Panc1 (cell line): ENCODE data around the gene PSMB10. TPM values are rescaled to one million over a fixed set of nuclear protein-coding genes. Genes with fewer than 3 reads are reported as not detected.

Experiments
- ATAC-seq: fragments of 200-7000 bp; cut with Tn5 transposase; 2 replicates; pipeline ENCODE4 v1.9.1; 2020; ENCODE audit warnings: mild to moderate bottlenecking, moderate library complexity
- BruUV-seq: library from RNA; stranded (reverse); fragments of 400-500 nt; replicated peaks from 2 replicates; lab custom pipeline; 2021; lab: Mats Ljungman, UMichigan
- CTCF ChIA-PET: fragments of 300-600 bp; sonication (Branson Sonifier 250); formaldehyde crosslinking; loops from one replicate; lab custom pipeline; 2022; ENCODE audit warnings: antibody characterized with exemption; lab: Charles Lee
- POLR2A ChIA-PET: fragments of 300-600 bp; sonication (Branson Sonifier 250); formaldehyde crosslinking; loops from one replicate; lab custom pipeline; 2022; ENCODE audit warnings: antibody characterized with exemption; lab: Charles Lee
- DNase-seq: peaks from one replicate; pipeline ENCODE4 v3.0.0-alpha.2; 2010; ENCODE audit warnings: low read depth, low spot score
- H3K27ac ChIP-seq: 2 replicates; pipeline ENCODE4 v1.5.1; 2011; ENCODE audit warnings: mild to moderate bottlenecking, low read length, inconsistent platforms
- H3K27me3 ChIP-seq: fragments of 200-500 bp; sonication (Bioruptor generic); 2 replicates; pipeline ENCODE4 v1.6.0; 2014; ENCODE audit warnings: low read length, inconsistent platforms; ENCODE audit not compliant: control insufficient read depth, insufficient read depth
- H3K36me3 ChIP-seq: fragments of 200-500 bp; sonication (Bioruptor generic); 2 replicates; pipeline ENCODE4 v1.5.1; 2014; ENCODE audit warnings: inconsistent platforms, mild to moderate bottlenecking, low read length, moderate library complexity; ENCODE audit not compliant: control insufficient read depth, insufficient read depth
- H3K4me1 ChIP-seq: 2 replicates; pipeline ENCODE4 v1.5.1; 2011; ENCODE audit warnings: inconsistent platforms, mild to moderate bottlenecking, low read length, moderate library complexity; ENCODE audit not compliant: control insufficient read depth, insufficient read depth
- H3K4me3 ChIP-seq, 2 experiments: 2 replicates each; pipeline ENCODE4 v1.5.1; 2011 to 2012; ENCODE audit warnings: low read depth in 2 of 2, low read length in 2 of 2, mild to moderate bottlenecking in 2 of 2, inconsistent platforms in 1 of 2, moderate library complexity in 1 of 2
- H3K9me3 ChIP-seq: fragments of 200-500 bp; sonication (Bioruptor generic); 2 replicates; pipeline ENCODE4 v1.5.1; 2014; ENCODE audit warnings: low read depth, mild to moderate bottlenecking, inconsistent platforms, low read length, moderate library complexity; ENCODE audit not compliant: control insufficient read depth, insufficient read depth
- POLR2AphosphoS5 ChIP-seq: IDR thresholded peaks from 2 replicates; pipeline ENCODE4 v1.6.1; 2012; ENCODE audit warnings: mild to moderate bottlenecking, low read depth, low read length, moderate library complexity
- SIN3A ChIP-seq: IDR thresholded peaks from 2 replicates; pipeline ENCODE4 v1.6.1; 2012; ENCODE audit warnings: low read depth, mild to moderate bottlenecking, low read length, moderate library complexity, borderline replicate concordance; ENCODE audit not compliant: insufficient read depth
- TCF7L2 ChIP-seq: IDR thresholded peaks from 2 replicates; pipeline ENCODE4 v1.6.1; 2011; ENCODE audit warnings: mild to moderate bottlenecking, low read depth, low read length, inconsistent platforms
- in situ Hi-C: cut with HindIII; loops from 2 replicates; pipeline ENCODE4 v1.10.0; 2016; ENCODE audit warnings: low sequenced_read_pairs, low pct_unique_long_range_greater_than_20kb
- intact Hi-C: fragments of 100-400 bp; cut with micrococcal nuclease; formaldehyde crosslinking; loops from one replicate; pipeline ENCODE4 v1.10.0; 2022; ENCODE audit not compliant: unreplicated experiment
- total RNA-seq: library from RNA; stranded (reverse); gene quantifications from one replicate; pipeline ENCODE4 v1.2.1, GENCODE V29; 2021; ENCODE audit not compliant: unreplicated experiment
- TF ChIP-seq, protein P1 (sequence below): fragments of 450-650 bp; IDR thresholded peaks from 2 replicates; pipeline ENCODE4 v1.5.1; 2017; ENCODE audit warnings: mild to moderate bottlenecking
- TF ChIP-seq, protein P2 (sequence below), 2 experiments: IDR thresholded peaks; 2 replicates each; pipeline ENCODE4 v1.6.1; 2011 to 2012; ENCODE audit warnings: low read depth in 2 of 2, control low read depth in 1 of 2, low read length in 1 of 2, mild to moderate bottlenecking in 1 of 2, moderate library complexity in 1 of 2; ENCODE audit not compliant: insufficient read depth in 1 of 2

PSMB10 gene
- total RNA-seq, 1 experiment from 2014 or later = 47.7 TPM

DNA sequence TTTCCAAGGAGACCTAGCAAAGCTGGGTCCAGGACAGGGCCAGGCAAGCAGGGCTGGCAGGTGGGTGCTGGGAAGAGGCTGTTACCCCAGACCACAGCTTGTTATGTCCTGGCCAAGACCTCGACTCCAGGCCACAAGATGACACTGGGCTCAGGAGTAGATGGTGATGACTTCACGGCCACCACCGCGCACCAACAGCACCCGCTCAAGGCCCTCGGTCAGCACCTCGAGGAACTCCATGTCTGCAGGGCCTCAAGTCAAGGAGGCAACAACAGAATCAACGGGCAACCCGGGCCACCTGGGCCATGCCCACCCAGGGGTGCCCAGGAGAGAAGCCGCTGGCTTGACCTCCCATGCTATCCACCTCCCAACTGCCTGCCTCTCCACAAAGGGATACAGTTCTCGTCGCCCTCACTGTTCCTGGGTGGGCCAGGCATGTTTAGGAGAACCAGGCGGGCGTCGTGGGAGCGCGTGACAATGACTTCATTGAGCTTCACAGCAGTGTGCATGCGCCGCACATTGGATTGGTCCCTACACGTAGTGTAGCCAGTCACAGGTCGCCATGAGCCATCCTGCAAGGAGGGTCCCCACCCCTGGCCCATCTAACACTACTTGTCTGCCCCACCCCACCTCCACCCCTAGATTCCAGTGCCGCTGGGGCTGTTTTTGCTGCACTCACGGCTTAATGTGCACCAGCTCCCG lies 8.2 kb upstream of the PSMB10 start:
- ChIA-PET POLR2A (interaction anchor here (0.6 kb wide), 1 partner anchor 273 kb away, joined by 10 read pairs; no protein-coding TSS in a partner anchor), CTCF (no interaction called here)
- no peak for ATAC-seq
- no peaks in the 10 kb centered on the region; the same call in 1 of the 2 replicates for H3K4me1 ChIP-seq
- no peak overlapping the region for H3K27ac ChIP-seq
- no peak overlapping the region for H3K4me3 ChIP-seq
- H3K36me3 ChIP-seq = no peaks in the 10 kb centered on the region
- in situ Hi-C loops (no loop called here), intact Hi-C loops (no loop called here)
- BruUV-seq = no TSS peak
- DNase-seq = no peak
- H3K9me3 ChIP-seq = no peaks in the 10 kb centered on the region
- TF ChIP-seq SIN3A (no peak), TCF7L2 (no peak), POLR2AphosphoS5 (no peak)
- TF ChIP-seq, protein P1, sequence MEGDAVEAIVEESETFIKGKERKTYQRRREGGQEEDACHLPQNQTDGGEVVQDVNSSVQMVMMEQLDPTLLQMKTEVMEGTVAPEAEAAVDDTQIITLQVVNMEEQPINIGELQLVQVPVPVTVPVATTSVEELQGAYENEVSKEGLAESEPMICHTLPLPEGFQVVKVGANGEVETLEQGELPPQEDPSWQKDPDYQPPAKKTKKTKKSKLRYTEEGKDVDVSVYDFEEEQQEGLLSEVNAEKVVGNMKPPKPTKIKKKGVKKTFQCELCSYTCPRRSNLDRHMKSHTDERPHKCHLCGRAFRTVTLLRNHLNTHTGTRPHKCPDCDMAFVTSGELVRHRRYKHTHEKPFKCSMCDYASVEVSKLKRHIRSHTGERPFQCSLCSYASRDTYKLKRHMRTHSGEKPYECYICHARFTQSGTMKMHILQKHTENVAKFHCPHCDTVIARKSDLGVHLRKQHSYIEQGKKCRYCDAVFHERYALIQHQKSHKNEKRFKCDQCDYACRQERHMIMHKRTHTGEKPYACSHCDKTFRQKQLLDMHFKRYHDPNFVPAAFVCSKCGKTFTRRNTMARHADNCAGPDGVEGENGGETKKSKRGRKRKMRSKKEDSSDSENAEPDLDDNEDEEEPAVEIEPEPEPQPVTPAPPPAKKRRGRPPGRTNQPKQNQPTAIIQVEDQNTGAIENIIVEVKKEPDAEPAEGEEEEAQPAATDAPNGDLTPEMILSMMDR = no peak
- TF ChIP-seq, protein P2, sequence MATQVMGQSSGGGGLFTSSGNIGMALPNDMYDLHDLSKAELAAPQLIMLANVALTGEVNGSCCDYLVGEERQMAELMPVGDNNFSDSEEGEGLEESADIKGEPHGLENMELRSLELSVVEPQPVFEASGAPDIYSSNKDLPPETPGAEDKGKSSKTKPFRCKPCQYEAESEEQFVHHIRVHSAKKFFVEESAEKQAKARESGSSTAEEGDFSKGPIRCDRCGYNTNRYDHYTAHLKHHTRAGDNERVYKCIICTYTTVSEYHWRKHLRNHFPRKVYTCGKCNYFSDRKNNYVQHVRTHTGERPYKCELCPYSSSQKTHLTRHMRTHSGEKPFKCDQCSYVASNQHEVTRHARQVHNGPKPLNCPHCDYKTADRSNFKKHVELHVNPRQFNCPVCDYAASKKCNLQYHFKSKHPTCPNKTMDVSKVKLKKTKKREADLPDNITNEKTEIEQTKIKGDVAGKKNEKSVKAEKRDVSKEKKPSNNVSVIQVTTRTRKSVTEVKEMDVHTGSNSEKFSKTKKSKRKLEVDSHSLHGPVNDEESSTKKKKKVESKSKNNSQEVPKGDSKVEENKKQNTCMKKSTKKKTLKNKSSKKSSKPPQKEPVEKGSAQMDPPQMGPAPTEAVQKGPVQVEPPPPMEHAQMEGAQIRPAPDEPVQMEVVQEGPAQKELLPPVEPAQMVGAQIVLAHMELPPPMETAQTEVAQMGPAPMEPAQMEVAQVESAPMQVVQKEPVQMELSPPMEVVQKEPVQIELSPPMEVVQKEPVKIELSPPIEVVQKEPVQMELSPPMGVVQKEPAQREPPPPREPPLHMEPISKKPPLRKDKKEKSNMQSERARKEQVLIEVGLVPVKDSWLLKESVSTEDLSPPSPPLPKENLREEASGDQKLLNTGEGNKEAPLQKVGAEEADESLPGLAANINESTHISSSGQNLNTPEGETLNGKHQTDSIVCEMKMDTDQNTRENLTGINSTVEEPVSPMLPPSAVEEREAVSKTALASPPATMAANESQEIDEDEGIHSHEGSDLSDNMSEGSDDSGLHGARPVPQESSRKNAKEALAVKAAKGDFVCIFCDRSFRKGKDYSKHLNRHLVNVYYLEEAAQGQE (IDR thresholded peaks at IDR 0.05; ENCODE audit: insufficient read depth in 1 of 2, low read depth in 2 of 2, low read length in 1 of 2) = no peak
- no peaks in the 10 kb centered on the region for H3K27me3 ChIP-seq

DNA sequence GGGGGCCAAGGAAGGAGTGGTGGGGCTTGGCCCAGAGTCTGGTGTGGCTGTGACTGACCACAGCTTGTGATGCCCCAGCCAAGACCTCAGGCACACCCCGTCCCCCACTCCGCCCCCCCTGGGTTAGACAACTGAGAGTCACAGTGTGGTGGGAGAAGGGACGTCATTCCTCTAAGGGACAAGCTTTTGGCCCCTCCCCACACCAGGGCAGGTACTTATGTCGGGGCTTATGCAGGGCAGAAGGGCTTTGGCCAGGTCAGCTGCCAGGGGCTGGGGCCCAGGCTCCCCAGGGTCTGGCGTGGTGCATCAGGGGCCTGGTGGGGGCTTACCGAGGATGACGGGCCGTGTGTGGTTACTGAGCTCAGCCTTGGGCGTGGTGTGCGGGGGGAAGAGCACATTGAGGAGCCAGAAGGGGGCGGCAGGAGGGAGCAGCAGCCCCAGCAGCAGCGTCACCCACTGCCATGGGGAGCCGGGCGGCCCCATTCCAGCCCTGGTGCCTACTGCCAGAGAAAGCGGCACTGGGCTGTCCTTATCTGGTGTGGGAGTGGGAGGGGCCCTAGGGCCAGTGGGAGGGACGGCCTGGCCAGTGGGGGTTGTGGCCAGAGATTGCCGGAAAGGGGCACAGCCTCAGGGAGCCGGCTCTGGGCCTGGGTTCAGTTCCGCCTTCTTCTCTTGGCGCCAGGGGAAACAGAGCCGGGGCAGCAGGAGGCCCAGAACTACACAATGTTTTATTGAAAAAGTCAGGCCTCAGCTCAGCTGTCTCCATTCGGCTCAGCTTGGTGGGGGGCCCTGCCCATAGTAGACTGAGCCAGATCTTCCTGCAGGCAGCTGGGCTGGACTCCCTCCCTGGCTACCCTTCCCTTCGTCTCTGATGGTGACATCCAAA lies 7.2 kb upstream of the PSMB10 start, which contains the start of gene LCAT:
TSS of gene LCAT (minus strand) at position 502 of the 886 bp plus-strand sequence. CDS start at position 483, 19 bp downstream.
- Histone ChIP-seq H3K27me3 (no peaks in the 10 kb centered on the region), H3K9me3 (no peaks in the 10 kb centered on the region), H3K36me3 (no peaks in the 10 kb centered on the region), H3K4me3 (no peak within 1 kb of the TSS), H3K27ac (no peak within 1 kb of the TSS), H3K4me1 (no peaks in the 10 kb centered on the region; the same call in 1 of the 2 replicates)
- in situ Hi-C loops (no loop called here), intact Hi-C loops (no loop called here)
- DNase-seq (no peak), ATAC-seq (peak; percentile 37; the same call in 1 of the 2 replicates)
- TF ChIP-seq SIN3A = 0 out of 2 replicates have a peak, but pooled peaks have one; percentile 30
- TF ChIP-seq, protein P2 (IDR thresholded peaks at IDR 0.05; ENCODE audit: insufficient read depth in 1 of 2, low read depth in 2 of 2, low read length in 1 of 2) = no peak
- TF ChIP-seq POLR2AphosphoS5 = peak; percentile 42
- no TSS peak for BruUV-seq
- ChIA-PET CTCF (interaction anchor here (0.5 kb wide), 1 partner anchor 25 kb away, joined by 12 read pairs; no protein-coding TSS in a partner anchor), POLR2A (interaction anchor here (0.6 kb wide), 1 partner anchor 20 kb away, joined by 3 read pairs; no protein-coding TSS in a partner anchor)
